ENCODE data around the gene PPP2R5A. TPM values are rescaled to one million over a fixed set of nuclear protein-coding genes. Genes with fewer than 3 reads are reported as not detected.

The PPP2R5A gene
- total and polyA plus RNA-seq, 2 of the 8 experiments (the other 6 are each of a cell fraction or from before 2014, with no cell fraction given), result 14.6 to 36.3 TPM

GRCh38 chr1:212241957-212242287 is 43.3 kb upstream of the PPP2R5A start:
- H3K27ac ChIP-seq (ENCODE audit: low read depth, low read length), result no peak overlapping the region
- H4K20me1 ChIP-seq (replicated peaks in 1 of 2; ENCODE audit: control insufficient read depth in 1 of 2, insufficient read depth in 2 of 2, low read length in 2 of 2), result no peaks in the 10 kb centered on the region
- no peak overlapping the region for H3K4me3 ChIP-seq (ENCODE audit: extremely low read depth in 1 of 4, insufficient read depth in 2 of 4, low read depth in 3 of 4, low read length in 4 of 4)
- H3K4me1 ChIP-seq (replicated peaks in 1 of 4; ENCODE audit: control insufficient read depth in 3 of 4, insufficient read depth in 4 of 4, low read length in 3 of 4), result no peaks in the 10 kb centered on the region
- no peak overlapping the region for H3K4ac ChIP-seq (replicated peaks; ENCODE audit: insufficient read length, low read depth, low read length)
- no peak overlapping the region for H3K56ac ChIP-seq (replicated peaks; ENCODE audit: insufficient read length, low read depth, low read length)
- no peak overlapping the region for H2BK120ac ChIP-seq (replicated peaks; ENCODE audit: low read depth, low read length)
- FAIRE-seq (no peak), DNase-seq (ENCODE audit: low read depth in 1 of 2, low spot score in 2 of 2) (no peak)
- no peak overlapping the region for H3K14ac ChIP-seq (ENCODE audit: insufficient read length)
- CTCF ChIA-PET (ENCODE audit: partially characterized antibody), result interaction anchor here (0.6 to 1.4 kb wide), 2 partner anchors 19 to 1167 kb away, joined by 3 read pairs; no protein-coding TSS in a partner anchor
- no peak overlapping the region for H3K4me2 ChIP-seq (ENCODE audit: insufficient read depth in 1 of 2, low read depth in 2 of 2, low read length in 2 of 2)
- H2AFZ ChIP-seq (ENCODE audit: low read length), result no peak overlapping the region
- no peaks in the 10 kb centered on the region for H3K36me3 ChIP-seq (ENCODE audit: control insufficient read depth in 2 of 4, insufficient read depth in 4 of 4, low read length in 3 of 4)
- H3K23me2 ChIP-seq (ENCODE audit: low read depth, low read length), result no peaks in the 10 kb centered on the region
- no peak overlapping the region for H4K91ac ChIP-seq (replicated peaks; ENCODE audit: insufficient read length, low read length)
- no peaks in the 10 kb centered on the region for H3K79me2 ChIP-seq (ENCODE audit: control insufficient read depth in 1 of 2, insufficient read depth in 2 of 2, low read length in 2 of 2)
- no peak overlapping the region for H2BK20ac ChIP-seq (ENCODE audit: low read length)
- H2BK15ac ChIP-seq (ENCODE audit: low read length), result no peak overlapping the region
- H4K8ac ChIP-seq (ENCODE audit: extremely low read depth, insufficient read depth, low read length), result no peak overlapping the region
- H4K5ac ChIP-seq (ENCODE audit: insufficient read length, low read depth, low read length), result no peak overlapping the region
- H3K9me3 ChIP-seq (ENCODE audit: insufficient read depth in 2 of 2, low read depth in 1 of 2, low read length in 1 of 2), result no peaks in the 10 kb centered on the region
- POLR2A ChIA-PET (ENCODE audit: partially characterized antibody), result no interaction called here
- no peak overlapping the region for H2AK5ac ChIP-seq (ENCODE audit: low read depth, low read length)
- H3K9ac ChIP-seq (replicated peaks in 1 of 4; ENCODE audit: extremely low read depth in 1 of 4, low read depth in 3 of 4, low read length in 3 of 4), result no peak overlapping the region
- H3K79me1 ChIP-seq (ENCODE audit: low read depth, low read length), result no peaks in the 10 kb centered on the region
- 88% methylated on average over 4 of the region's 4 CpGs; no CpG with 5 or more reads in 1 of the 2 experiments for WGBS, 2 experiments (ENCODE audit: extremely low coverage in 1 of 2, insufficient coverage in 1 of 2, insufficient read length in 1 of 2, insufficient replicate concordance in 2 of 2, low coverage in 1 of 2, low lambda C conversion rate in 2 of 2, missing lambda C conversion rate in 1 of 2)
- no peaks in the 10 kb centered on the region; a peak in 1 of 7 replicates for H3K27me3 ChIP-seq (replicated peaks in 1 of 4; ENCODE audit: control insufficient read depth in 3 of 4, extremely low read depth in 1 of 4, insufficient read depth in 3 of 4, low read length in 3 of 4)
- H2BK12ac ChIP-seq (ENCODE audit: low read depth, low read length), result no peak overlapping the region
- H3K23ac ChIP-seq (ENCODE audit: insufficient read length), result no peak overlapping the region
- no peak overlapping the region for H2BK5ac ChIP-seq (ENCODE audit: low read depth, low read length)
- H3K18ac ChIP-seq (ENCODE audit: extremely low read depth, low read length), result no peak overlapping the region
- TF ChIP-seq GTF2F1 (IDR thresholded peaks at IDR 0.05; ENCODE audit: borderline replicate concordance, low read depth, low read length) (no peak), PHF8 (conservative IDR thresholded peaks at IDR 0.05; ENCODE audit: low read depth, low read length) (no peak), BACH1 (IDR thresholded peaks at IDR 0.05; ENCODE audit: low read length) (no peak), CBX5 (IDR thresholded peaks at IDR 0.05; ENCODE audit: low read depth, low read length) (no peak), CTBP2 (IDR thresholded peaks at IDR 0.05; ENCODE audit: borderline replicate concordance, insufficient read depth, insufficient read length, low read length) (no peak), KDM5A (IDR thresholded peaks at IDR 0.05; ENCODE audit: low read length) (no peak)
